Tibial nerve (tissue), 3 donors: ENCODE measurements around the gene FILIP1.

Experiments
- POLR2A ChIP-seq, 2 donors: fragments of 450-650 bp; IDR thresholded peaks; one replicate each; pipeline ENCODE4 v1.6.1; 2017; ENCODE audit warnings: antibody characterized with exemption in 2 of 2, mild to moderate bottlenecking in 2 of 2, moderate library complexity in 2 of 2
- TF ChIP-seq, protein P1 (sequence below), 5 experiments: fragments of 200-600 bp in 3 of 5; fragments of 450-650 bp in 2 of 5; sonication (generic) in 3 of 5; IDR thresholded peaks; one replicate each; pipeline ENCODE4 v1.5.1; 2016 to 2019; ENCODE audit warnings: antibody characterized with exemption in 5 of 5, mild to moderate bottlenecking in 3 of 5, moderate library complexity in 2 of 5

DNA sequence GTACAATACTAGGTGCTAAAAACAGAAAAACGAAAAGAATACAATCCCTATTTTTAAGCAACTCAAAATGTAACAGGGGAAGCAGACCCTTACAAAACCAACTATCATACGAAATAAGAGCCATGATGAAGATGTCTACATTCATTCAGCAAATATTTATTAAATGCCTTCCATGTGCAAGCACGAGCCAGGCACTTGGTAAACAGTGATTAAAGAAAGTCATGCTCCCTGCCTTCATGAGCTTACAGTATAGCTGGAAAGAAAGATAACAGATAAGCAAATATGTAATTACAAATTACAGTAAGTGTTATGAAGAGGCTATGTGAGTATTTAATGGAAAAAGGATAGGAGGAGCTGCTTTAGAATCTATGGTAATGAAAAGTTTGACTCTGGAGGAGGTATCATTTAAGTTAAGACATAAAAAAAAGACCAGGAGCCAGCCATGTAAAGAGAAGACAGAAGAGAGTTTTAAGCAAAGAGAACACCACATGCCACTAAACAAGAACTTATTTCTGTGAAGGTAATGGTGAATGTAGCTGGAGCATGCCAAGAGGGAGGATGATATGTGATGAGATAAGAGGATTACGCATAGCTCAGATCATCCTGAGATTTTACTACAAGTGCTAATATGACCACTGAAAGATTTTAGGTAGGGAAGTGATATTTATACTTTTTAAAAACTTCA lies 230.7 kb downstream of the FILIP1 start:
- TF ChIP-seq, protein P1, sequence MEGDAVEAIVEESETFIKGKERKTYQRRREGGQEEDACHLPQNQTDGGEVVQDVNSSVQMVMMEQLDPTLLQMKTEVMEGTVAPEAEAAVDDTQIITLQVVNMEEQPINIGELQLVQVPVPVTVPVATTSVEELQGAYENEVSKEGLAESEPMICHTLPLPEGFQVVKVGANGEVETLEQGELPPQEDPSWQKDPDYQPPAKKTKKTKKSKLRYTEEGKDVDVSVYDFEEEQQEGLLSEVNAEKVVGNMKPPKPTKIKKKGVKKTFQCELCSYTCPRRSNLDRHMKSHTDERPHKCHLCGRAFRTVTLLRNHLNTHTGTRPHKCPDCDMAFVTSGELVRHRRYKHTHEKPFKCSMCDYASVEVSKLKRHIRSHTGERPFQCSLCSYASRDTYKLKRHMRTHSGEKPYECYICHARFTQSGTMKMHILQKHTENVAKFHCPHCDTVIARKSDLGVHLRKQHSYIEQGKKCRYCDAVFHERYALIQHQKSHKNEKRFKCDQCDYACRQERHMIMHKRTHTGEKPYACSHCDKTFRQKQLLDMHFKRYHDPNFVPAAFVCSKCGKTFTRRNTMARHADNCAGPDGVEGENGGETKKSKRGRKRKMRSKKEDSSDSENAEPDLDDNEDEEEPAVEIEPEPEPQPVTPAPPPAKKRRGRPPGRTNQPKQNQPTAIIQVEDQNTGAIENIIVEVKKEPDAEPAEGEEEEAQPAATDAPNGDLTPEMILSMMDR (IDR thresholded peaks at IDR 0.05), result no peak
- TF ChIP-seq POLR2A (IDR thresholded peaks at IDR 0.05), result no peak
